ENCODE measurements around the gene S100A7. TPM values are rescaled to one million over a fixed set of nuclear protein-coding genes. Genes with fewer than 3 reads are reported as not detected.
"Not testable (repeated sequence)": the region's sequence is repeated elsewhere in the genome, so short reads cannot be mapped to it uniquely, and the experiment has no call there.

The S100A7 gene
- total RNA-seq, 1 experiment from 2014 or later = not detected

- DNase-seq = peak; percentile 58 to 79
- H3K27ac Mint-ChIP-seq (ENCODE audit: unreplicated experiment) = no peak overlapping the region
- H3K36me3 Mint-ChIP-seq (ENCODE audit: insufficient read depth, unreplicated experiment) = no peaks in the 10 kb centered on the region
- ChIA-PET POLR2A (no interaction called here), CTCF (no interaction called here)
- BruUV-seq (replicated peaks) = no TSS peak
- Histone ChIP-seq H3K9me3 (no peaks in the 10 kb centered on the region), H3K27me3 (replicated peaks; ENCODE audit: control insufficient read depth, insufficient read depth, low read length) (no peaks in the 10 kb centered on the region), H3K4me3 (ENCODE audit: low read depth, low read length) (no peak overlapping the region), H3K36me3 (ENCODE audit: control insufficient read depth, insufficient read depth, low read length) (no peaks in the 10 kb centered on the region), H3K4me1 (no peaks in the 10 kb centered on the region)
- peaks cover 32% of the 10 kb centered on the region for H3K27me3 Mint-ChIP-seq (ENCODE audit: insufficient read depth, unreplicated experiment)
- H3K9me3 Mint-ChIP-seq (ENCODE audit: unreplicated experiment) = no peaks in the 10 kb centered on the region
- H3K4me3 Mint-ChIP-seq (ENCODE audit: unreplicated experiment) = no peak overlapping the region
- H3K4me1 Mint-ChIP-seq (ENCODE audit: low read depth, unreplicated experiment) = no peaks in the 10 kb centered on the region
- TF ChIP-seq, protein P1, sequence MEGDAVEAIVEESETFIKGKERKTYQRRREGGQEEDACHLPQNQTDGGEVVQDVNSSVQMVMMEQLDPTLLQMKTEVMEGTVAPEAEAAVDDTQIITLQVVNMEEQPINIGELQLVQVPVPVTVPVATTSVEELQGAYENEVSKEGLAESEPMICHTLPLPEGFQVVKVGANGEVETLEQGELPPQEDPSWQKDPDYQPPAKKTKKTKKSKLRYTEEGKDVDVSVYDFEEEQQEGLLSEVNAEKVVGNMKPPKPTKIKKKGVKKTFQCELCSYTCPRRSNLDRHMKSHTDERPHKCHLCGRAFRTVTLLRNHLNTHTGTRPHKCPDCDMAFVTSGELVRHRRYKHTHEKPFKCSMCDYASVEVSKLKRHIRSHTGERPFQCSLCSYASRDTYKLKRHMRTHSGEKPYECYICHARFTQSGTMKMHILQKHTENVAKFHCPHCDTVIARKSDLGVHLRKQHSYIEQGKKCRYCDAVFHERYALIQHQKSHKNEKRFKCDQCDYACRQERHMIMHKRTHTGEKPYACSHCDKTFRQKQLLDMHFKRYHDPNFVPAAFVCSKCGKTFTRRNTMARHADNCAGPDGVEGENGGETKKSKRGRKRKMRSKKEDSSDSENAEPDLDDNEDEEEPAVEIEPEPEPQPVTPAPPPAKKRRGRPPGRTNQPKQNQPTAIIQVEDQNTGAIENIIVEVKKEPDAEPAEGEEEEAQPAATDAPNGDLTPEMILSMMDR (IDR thresholded peaks at IDR 0.05; ENCODE audit: insufficient read depth in 1 of 2, low read depth in 1 of 2, low read length in 1 of 2, severe bottlenecking in 1 of 2, unreplicated experiment in 1 of 2) = no peak
- intact Hi-C loops (cut with micrococcal nuclease; ENCODE audit: unreplicated experiment) = no loop called here
Observed at GRCh38 chr1:153422450-153423068, 37.9 kb downstream of the S100A7 start.

DNA sequence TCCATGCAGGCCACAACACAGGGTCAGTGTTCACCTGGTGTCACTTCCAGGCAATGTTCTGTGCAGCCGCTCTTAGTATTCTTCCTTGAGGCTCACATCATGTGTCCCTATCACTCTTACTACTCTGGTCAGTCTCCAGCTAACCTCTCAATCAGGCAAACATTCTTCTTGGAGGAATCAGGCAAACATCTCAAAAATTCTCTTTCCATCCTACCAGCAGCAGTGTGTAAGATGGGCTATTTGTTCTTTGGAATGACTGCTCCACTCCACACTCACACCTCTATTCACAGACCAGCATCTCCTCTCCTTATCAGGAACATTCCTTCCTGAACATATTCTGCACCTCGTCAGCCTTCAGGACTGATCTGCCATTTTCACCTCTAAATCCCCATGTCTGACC is 40.1 kb downstream of the S100A7 start:
- DNase-seq = no peak
- H3K27ac Mint-ChIP-seq (ENCODE audit: unreplicated experiment) = no peak overlapping the region
- peaks cover 24% of the 10 kb centered on the region for H3K27me3 Mint-ChIP-seq (ENCODE audit: insufficient read depth, unreplicated experiment)
- Histone ChIP-seq H3K36me3 (ENCODE audit: control insufficient read depth, insufficient read depth, low read length) (no peaks in the 10 kb centered on the region), H3K4me1 (no peaks in the 10 kb centered on the region), H3K9me3 (no peaks in the 10 kb centered on the region), H3K4me3 (ENCODE audit: low read depth, low read length) (no peak overlapping the region), H3K27me3 (replicated peaks; ENCODE audit: control insufficient read depth, insufficient read depth, low read length) (no peaks in the 10 kb centered on the region; the same call in 1 of the 2 replicates)
- intact Hi-C loops (cut with micrococcal nuclease; ENCODE audit: unreplicated experiment) = no loop called here
- CTCF ChIA-PET = no interaction called here
- POLR2A ChIA-PET = no interaction called here
- TF ChIP-seq, protein P1 (IDR thresholded peaks at IDR 0.05; ENCODE audit: insufficient read depth in 1 of 2, low read depth in 1 of 2, low read length in 1 of 2, severe bottlenecking in 1 of 2, unreplicated experiment in 1 of 2) = no peak
- BruUV-seq (replicated peaks) = no TSS peak
- no peak overlapping the region for H3K4me3 Mint-ChIP-seq (ENCODE audit: unreplicated experiment)
- H3K9me3 Mint-ChIP-seq (ENCODE audit: unreplicated experiment) = no peaks in the 10 kb centered on the region
- H3K4me1 Mint-ChIP-seq (ENCODE audit: low read depth, unreplicated experiment) = no peaks in the 10 kb centered on the region
- H3K36me3 Mint-ChIP-seq (ENCODE audit: insufficient read depth, unreplicated experiment) = no peaks in the 10 kb centered on the region

DNA sequence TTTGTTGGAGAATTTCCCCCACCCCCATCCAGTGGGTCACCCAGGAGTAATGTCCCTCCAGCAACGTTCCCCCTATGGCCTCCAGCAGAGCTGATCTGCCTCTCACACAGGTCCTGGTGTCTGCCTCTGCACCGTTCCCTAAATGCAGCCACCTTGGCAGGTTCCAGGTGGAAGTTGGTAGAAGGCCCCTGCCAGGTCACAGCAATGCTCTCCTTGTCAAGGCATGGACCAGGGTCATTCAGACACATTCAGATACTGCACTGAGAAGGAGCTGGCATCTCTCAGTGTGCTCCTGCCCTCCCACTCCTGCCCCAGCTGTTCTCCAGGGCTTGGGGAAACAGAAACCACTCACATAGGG is 41.0 kb downstream of the S100A7 start:
- intact Hi-C loops (cut with micrococcal nuclease; ENCODE audit: unreplicated experiment); H3K9me3 ChIP-seq; DNase-seq; H3K9me3 Mint-ChIP-seq (ENCODE audit: unreplicated experiment); H3K4me1 Mint-ChIP-seq (ENCODE audit: low read depth, unreplicated experiment); H3K27me3 ChIP-seq (replicated peaks; ENCODE audit: control insufficient read depth, insufficient read depth, low read length); CTCF ChIA-PET; H3K4me1 ChIP-seq; BruUV-seq (replicated peaks); H3K27ac Mint-ChIP-seq (ENCODE audit: unreplicated experiment); H3K36me3 Mint-ChIP-seq (ENCODE audit: insufficient read depth, unreplicated experiment); H3K4me3 ChIP-seq (ENCODE audit: low read depth, low read length); H3K4me3 Mint-ChIP-seq (ENCODE audit: unreplicated experiment); H3K36me3 ChIP-seq (ENCODE audit: control insufficient read depth, insufficient read depth, low read length); POLR2A ChIA-PET: not testable (repeated sequence)
- H3K27me3 Mint-ChIP-seq (ENCODE audit: insufficient read depth, unreplicated experiment) = peaks cover 21% of the 10 kb centered on the region

DNA sequence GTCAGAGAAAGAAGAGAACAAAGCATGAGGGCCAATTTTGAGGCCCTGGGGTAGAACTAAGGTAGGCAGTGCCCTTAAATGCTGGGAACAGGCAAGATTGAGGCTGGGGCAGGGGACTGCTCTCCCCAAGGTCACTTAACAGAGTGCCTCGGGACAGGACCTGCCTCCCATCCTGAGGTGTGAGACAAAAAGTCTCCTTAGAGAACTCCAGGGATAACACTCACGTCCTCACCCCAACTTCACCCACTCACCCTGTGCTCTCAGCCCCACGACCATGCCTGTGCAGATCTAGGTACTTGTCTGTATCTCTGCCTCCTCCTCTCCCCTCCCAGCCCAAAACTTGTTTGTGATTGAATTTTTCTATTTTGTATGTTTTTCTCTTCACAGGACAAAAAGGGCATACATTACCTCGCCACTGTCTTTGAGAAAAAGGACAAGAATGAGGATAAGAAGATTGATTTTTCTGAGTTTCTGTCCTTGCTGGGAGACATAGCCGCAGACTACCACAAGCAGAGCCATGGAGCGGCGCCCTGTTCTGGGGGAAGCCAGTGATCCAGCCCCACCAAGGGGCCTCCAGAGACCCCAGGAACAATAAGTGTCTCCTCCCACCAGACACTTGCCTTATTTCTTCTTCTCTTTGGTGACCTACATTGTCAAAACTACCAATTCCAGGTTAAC is 41.6 kb downstream of the S100A7 start:
- CTCF ChIA-PET; H3K4me3 Mint-ChIP-seq (ENCODE audit: unreplicated experiment); POLR2A ChIA-PET; H3K4me1 ChIP-seq; intact Hi-C loops (cut with micrococcal nuclease; ENCODE audit: unreplicated experiment); H3K27me3 ChIP-seq (replicated peaks; ENCODE audit: control insufficient read depth, insufficient read depth, low read length); H3K9me3 ChIP-seq; DNase-seq; H3K9me3 Mint-ChIP-seq (ENCODE audit: unreplicated experiment); H3K27ac Mint-ChIP-seq (ENCODE audit: unreplicated experiment); H3K36me3 ChIP-seq (ENCODE audit: control insufficient read depth, insufficient read depth, low read length); H3K36me3 Mint-ChIP-seq (ENCODE audit: insufficient read depth, unreplicated experiment); H3K4me1 Mint-ChIP-seq (ENCODE audit: low read depth, unreplicated experiment); H3K4me3 ChIP-seq (ENCODE audit: low read depth, low read length); BruUV-seq (replicated peaks): not testable (repeated sequence)
- peaks cover 21% of the 10 kb centered on the region for H3K27me3 Mint-ChIP-seq (ENCODE audit: insufficient read depth, unreplicated experiment)

Measured in Caco-2 (cell line).